ENCODE data around the gene PACSIN2.

PACSIN2 gene

GRCh38 chr22:42881982-42882656, 132.8 kb downstream of the PACSIN2 start:
- DNase-seq (ENCODE audit: low read depth), result no peak

DNA sequence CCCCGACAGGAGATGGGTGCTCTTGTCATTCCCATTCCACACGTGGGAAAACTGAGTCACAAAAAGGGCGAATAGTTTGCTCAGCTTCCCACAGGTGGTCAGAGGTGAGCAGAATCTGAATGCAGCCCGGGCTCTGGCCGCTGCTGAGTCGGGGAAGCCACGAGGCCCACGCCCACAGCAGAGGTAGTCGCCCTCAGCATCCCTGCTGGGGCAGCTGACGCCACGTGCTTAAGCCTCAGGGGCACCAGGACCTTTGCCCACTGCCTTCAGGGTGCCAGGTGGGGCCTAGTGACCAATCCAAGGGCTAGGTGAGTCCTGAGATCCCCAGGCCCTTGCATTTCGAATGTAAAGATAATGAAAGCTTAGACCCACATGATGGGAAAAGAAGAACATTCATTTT, 133.7 kb downstream of the PACSIN2 start:
- DNase-seq (ENCODE audit: low read depth), result no peak

DNA sequence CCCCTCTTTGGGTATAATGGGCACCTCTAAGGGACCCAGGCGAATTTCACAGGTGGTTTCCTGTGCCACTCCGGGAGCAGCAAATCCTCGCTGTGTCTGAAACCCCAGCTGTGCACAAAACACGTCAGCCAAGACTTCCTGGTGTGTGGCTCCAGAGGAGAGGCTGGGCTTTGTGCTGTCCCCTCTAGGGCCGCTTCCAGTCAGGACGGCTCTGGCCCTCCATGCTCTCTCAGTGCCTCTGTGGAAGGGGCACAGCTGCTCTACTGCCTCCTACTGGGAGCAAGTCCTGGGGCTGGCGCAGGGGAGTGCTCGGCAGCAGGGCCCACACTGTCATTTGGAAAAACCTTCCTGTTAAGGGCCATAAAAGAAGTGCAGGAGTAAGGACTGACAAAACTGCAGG, 134.1 kb downstream of the PACSIN2 start:
- DNase-seq (ENCODE audit: low read depth), result no peak

- DNase-seq (ENCODE audit: low read depth), result no peak
Measured at GRCh38 chr22:42879371-42880021, 135.5 kb downstream of the PACSIN2 start.

- DNase-seq (ENCODE audit: low read depth), result no peak
Measured at GRCh38 chr22:42878561-42879305, 136.2 kb downstream of the PACSIN2 start.

DNA sequence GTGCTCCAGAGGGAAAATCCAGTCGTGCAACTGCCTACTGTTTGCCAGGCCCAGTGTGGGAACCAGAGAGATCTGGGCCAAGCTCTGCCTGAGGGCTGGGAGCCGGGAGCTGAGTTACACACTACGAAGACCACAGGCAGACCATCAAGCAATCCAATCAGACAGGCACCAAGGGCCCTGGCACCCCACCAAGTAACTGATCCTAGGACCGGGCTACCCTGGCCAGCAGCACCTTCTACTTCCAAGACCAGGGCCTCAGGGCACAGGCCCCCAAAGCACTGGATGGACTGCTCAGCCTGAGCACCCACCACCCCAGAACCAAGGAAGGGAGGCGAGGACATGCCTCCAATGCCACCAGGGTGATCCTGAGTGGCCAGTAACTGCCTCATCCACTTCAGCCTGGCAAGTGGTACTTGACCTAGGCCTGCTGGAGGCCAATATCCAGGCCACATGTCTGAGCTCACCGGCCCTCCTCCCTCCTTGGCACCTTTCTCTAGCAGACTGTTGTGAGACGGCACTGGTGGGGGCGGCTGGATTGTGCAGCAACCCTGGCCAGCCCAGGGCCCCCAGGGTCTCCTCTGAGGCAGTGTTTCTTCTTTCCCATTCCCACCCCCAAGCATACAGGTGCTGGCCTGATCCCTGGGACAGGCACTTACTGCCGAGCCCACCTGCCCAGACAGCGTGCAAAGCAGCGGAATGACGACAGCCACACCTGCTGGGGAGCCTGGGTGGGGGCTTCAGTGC, 137.2 kb downstream of the PACSIN2 start:
- no peak for DNase-seq (ENCODE audit: low read depth)

GRCh38 chr22:42877158-42877557, 137.8 kb downstream of the PACSIN2 start:
- DNase-seq (ENCODE audit: low read depth), result no peak

DNA sequence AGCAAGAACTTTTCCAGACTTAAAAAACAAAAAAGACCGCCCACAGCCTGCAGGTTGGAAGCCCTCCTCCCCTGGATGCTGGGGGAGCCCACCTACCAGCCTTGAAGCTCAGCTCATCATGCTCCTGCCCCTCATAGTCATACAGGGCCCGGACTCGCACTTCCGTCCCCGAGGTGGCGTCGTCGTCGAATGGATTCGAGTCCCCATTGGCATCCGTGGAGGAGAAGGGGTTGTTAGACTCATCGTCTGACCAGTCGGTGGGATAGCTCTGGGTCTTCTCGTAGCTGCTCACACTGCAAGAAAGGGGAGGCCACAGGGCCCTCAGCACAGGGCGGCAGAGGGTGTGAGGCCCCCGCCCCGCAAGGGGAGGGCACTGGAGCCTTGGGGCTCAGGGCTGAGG, 138.9 kb downstream of the PACSIN2 start:
- DNase-seq (ENCODE audit: low read depth), result no peak

DNA sequence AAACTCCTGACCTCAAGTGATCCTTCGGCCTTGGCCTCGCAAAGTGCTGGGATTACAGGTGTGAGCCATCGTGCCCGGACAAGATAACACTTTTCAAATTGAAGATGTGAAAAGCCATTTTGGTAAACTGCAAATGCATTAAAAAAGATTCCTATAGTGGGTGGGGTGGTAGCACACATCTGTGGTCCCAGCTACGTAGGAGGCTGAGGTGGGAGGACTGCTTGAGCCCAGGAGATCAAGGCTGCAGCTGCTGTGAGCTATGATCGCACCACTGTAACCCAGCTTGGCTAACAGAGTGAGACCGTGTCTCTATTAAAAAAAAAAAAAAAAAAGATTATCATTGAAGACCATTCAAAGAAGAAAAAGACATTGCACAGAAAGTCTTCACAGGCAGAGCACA, 140.9 kb downstream of the PACSIN2 start:
- DNase-seq (ENCODE audit: low read depth), result no peak

GRCh38 chr22:42873356-42873755, 141.6 kb downstream of the PACSIN2 start:
- DNase-seq (ENCODE audit: low read depth), result peak; percentile 13

DNA sequence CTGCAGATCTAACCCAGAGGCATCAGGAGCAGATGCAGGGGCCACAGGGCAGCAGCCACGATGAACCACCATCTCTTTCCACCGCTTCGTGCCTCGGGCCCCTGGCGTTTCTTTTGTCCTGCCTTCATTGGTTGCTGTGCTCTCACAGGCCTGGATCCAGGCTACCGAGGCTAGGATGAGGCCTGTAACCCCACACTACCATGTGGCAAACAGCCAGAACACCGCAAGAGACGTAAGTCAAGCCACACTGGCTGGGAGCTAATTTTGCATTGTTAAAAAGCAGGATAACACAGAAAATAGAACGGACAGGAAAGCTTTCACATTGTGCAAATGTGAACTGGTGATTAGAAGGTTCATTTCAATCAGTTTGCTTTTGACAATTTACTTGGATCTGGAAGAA, 142.1 kb downstream of the PACSIN2 start:
- DNase-seq (ENCODE audit: low read depth), result no peak

- DNase-seq (ENCODE audit: low read depth), result no peak
Measured at GRCh38 chr22:42871146-42872050, 143.6 kb downstream of the PACSIN2 start.

GRCh38 chr22:42869888-42870480, 145.0 kb downstream of the PACSIN2 start:
- DNase-seq (ENCODE audit: low read depth), result no peak

DNA sequence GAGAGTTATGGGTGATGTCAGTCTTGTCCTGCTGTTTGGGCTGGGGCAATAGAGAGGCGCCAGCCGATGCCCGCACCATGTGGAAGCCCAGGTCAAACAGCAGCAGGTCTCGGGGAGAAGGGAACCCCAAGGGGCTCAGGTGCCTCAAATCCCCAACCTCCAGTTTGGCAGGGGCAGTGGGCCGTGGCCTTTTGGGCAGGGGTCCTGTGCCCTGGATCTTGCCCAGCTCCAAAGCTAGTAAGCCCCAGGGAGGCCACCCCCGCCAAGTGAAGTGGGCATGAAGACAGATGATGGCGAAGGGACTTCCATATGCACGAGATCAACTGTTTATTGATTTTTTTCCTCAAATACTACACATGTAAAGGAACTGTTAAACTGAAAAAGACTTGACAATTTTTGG, 145.5 kb downstream of the PACSIN2 start:
- no peak for DNase-seq (ENCODE audit: low read depth)

- DNase-seq (ENCODE audit: low read depth), result no peak
Measured at GRCh38 chr22:42868751-42869251, 146.1 kb downstream of the PACSIN2 start.

DNA sequence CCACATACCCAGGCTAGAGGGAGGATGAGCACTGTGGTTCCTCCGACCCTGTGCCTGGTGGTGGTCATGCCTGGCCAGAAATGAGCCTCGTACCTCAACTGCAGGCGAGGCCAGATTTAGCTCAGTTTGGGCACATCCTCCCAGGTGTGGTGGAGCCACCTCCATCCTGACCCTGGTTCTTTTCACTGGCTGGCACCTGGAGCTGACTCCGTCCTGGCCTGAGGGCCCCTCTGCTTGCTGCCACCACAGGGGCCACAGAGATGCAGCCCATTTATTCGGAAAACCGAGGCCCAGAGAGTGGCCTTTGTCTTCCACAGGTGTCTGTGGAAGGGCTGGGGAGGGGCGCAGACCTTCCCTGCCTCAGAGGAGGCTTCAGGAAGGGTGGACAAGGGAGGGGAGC, 148.8 kb downstream of the PACSIN2 start:
- DNase-seq (ENCODE audit: low read depth), result no peak

DNA sequence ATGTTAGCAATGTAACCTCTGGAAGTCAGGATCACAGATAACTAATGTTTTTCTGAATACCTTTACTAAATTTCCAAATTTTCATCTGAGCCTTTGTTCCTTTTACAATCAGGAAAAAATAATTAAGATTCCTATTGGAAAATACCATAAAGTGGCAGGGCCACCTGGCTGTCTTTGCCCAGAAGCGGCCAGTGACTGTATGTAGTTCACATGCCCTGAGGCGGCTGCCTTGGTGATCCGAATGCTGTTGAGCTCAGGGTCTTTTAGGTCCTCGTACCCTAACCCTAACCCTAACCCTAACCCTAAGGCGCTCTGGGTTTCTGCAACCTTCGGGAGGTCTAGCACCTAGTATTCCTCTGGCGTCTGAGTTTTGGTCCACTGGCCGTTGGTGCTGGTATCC, 149.4 kb downstream of the PACSIN2 start:
- DNase-seq (ENCODE audit: low read depth), result no peak

- peak; percentile 74 for DNase-seq (ENCODE audit: low read depth)
Measured at GRCh38 chr22:42863349-42863961, 151.5 kb downstream of the PACSIN2 start.

DNA sequence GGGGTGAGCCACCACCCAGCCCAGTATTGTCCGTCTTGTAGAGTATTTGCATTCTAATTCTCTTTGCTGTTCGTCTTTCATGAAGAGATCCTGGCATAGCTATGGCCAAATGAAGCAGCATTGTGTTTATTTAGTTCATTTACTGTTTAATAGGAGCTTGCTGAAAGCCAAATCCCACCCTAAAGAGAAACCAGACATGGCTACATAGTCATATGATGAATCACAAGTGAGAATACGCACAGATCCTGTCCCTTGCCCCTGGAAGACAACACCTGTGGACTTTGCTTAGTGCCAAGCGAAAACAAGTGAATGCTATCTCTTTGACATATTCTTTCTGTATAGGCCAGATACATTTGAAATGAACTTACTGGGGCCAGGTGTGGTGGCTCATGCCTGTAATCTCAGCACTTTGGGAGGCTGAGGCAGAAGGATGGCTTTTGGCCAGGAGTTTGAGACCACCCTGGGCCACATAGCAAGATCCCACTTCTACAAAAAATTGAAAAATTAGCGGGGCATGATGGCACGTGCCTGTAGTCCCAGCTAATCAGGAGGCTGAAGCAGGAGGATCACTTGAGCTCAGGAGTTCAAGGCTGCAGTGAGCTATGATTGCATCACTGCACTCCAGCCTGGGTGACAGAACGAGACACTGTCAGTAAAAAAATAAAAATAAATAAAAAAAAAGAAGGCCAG, 152.8 kb downstream of the PACSIN2 start:
- peak; percentile 72 for DNase-seq (ENCODE audit: low read depth)

DNA sequence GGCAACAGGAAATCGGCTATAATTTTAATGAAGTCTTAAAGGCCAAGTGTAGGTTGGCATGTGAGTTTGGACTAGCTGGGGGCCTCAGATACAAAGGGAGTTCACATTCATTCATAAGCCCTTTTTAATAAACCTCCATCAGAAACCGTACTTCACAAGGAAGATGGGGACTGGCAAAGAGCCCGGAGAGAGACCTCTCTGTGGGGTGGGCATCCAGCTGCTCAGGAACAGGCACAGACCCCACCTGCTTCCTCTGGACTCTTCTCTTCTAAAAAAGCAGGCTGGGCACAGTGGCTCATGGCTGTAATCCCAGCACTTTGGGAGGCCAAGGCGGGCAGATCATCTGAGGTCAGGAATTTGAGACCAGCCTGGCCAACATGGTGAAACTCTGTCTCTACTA, 154.0 kb downstream of the PACSIN2 start:
- DNase-seq (ENCODE audit: low read depth), result no peak
